HEK293T (cell line): ENCODE results near the gene PLXNA2.

Source experiments
- CTCF ChIA-PET: fragments of 350-600 bp; formaldehyde crosslinking; extraction: SDS; loops from one replicate; lab custom pipeline; 2021; ENCODE audit warnings: antibody characterized with exemption, inconsistent platforms; lab: Yijun Ruan, JAX
- POLR2A ChIA-PET: fragments of 350-600 bp; formaldehyde crosslinking; extraction: SDS; loops from one replicate; lab custom pipeline; 2020; ENCODE audit warnings: antibody characterized with exemption, inconsistent platforms; lab: Yijun Ruan, JAX
- DNase-seq: peaks from one replicate; pipeline ENCODE4 v3.0.0; 2012; ENCODE audit warnings: mixed read lengths; ENCODE audit errors: extremely low spot score
- ARNT ChIP-seq: fragments of 450-650 bp; IDR thresholded peaks from 2 replicates; pipeline ENCODE4 v1.6.1; 2017; ENCODE audit warnings: mild to moderate bottlenecking
- BHLHE40 ChIP-seq: fragments of 450-650 bp; IDR thresholded peaks from 2 replicates; pipeline ENCODE4 v1.6.1; 2016; ENCODE audit warnings: mild to moderate bottlenecking, moderate library complexity, borderline replicate concordance
- CTBP1 ChIP-seq: fragments of 450-650 bp; IDR thresholded peaks from 2 replicates; pipeline ENCODE4 v1.6.1; 2016; ENCODE audit warnings: borderline replicate concordance
- ELF4 ChIP-seq: fragments of 450-650 bp; IDR thresholded peaks from 2 replicates; pipeline ENCODE4 v1.6.1; 2017; ENCODE audit warnings: antibody characterized with exemption
- FOXA1 ChIP-seq: fragments of 450-650 bp; IDR thresholded peaks from 2 replicates; pipeline ENCODE4 v1.6.1; 2016; ENCODE audit warnings: mild to moderate bottlenecking
- FOXK2 ChIP-seq: fragments of 450-650 bp; IDR thresholded peaks from 2 replicates; pipeline ENCODE4 v1.6.1; 2016; ENCODE audit warnings: mild to moderate bottlenecking
- FOXM1 ChIP-seq: fragments of 450-650 bp; IDR thresholded peaks from 2 replicates; pipeline ENCODE4 v1.6.1; 2017; ENCODE audit warnings: mild to moderate bottlenecking, borderline replicate concordance
- HDGF ChIP-seq: fragments of 450-650 bp; IDR thresholded peaks from 2 replicates; pipeline ENCODE4 v1.6.1; 2017; ENCODE audit warnings: antibody characterized with exemption, borderline replicate concordance
- L3MBTL2 ChIP-seq: fragments of 450-650 bp; conservative IDR thresholded peaks from 2 replicates; pipeline ENCODE4 v1.6.1; 2016; ENCODE audit warnings: mild to moderate bottlenecking
- LEF1 ChIP-seq: fragments of 450-650 bp; IDR thresholded peaks from 2 replicates; pipeline ENCODE4 v1.6.1; 2017; ENCODE audit warnings: mild to moderate bottlenecking, borderline replicate concordance
- NFRKB ChIP-seq: fragments of 450-650 bp; IDR thresholded peaks from 2 replicates; pipeline ENCODE4 v1.6.1; 2016; ENCODE audit warnings: mild to moderate bottlenecking, moderate library complexity
- PKNOX1 ChIP-seq: fragments of 450-650 bp; IDR thresholded peaks from 2 replicates; pipeline ENCODE4 v1.6.1; 2016
- SP1 ChIP-seq: fragments of 450-650 bp; IDR thresholded peaks from 2 replicates; pipeline ENCODE4 v1.6.1; 2017
- SUZ12 ChIP-seq: fragments of 450-650 bp; IDR thresholded peaks from 2 replicates; pipeline ENCODE4 v1.6.1; 2016; ENCODE audit warnings: mild to moderate bottlenecking
- TARDBP ChIP-seq: fragments of 450-650 bp; IDR thresholded peaks from 2 replicates; pipeline ENCODE4 v1.6.1; 2016
- ZNF384 ChIP-seq: fragments of 450-650 bp; IDR thresholded peaks from 2 replicates; pipeline ENCODE4 v1.6.1; 2016

The PLXNA2 gene

GRCh38 chr1:207999972-208000371, 244.2 kb downstream of the PLXNA2 start:
- ChIA-PET POLR2A (no interaction called here), CTCF (no interaction called here)
- DNase-seq = no peak
- no peak for TF ChIP-seq PKNOX1

DNA sequence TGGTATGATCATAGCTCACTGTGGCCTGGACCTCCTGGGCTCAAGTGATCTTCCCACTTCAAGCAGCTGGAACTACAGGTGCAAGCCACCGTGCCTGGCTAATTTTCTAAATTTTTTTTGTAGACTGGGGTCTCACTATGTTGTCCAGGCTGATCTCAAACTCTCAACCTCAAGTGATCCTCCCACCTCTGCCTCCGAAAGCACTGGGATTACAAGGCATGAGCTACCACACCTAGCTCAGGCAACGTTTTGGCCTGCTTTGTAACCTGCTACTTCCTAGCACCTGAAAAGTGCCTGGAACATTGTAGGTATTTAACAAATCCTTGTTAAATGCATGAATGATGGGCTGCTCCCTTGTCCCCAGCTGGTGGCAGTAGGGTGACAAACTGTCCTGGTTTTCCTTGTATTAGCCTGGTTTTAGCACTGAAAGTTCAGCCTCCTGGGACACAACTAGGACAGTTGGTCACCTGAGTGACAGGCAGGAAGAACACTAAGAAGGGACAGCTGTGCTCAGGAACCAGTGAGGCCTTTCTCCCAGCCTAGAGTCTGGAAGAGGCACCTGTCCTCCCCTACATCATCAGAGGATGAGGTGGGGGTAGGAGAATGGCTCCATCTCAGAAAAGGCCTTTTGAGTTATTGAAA, 244.8 kb downstream of the PLXNA2 start:
- CTCF ChIA-PET = interaction anchor here (0.9 kb wide), 1 partner anchor 207 kb away, joined by 3 read pairs; no protein-coding TSS in a partner anchor
- TF ChIP-seq PKNOX1 (no peak), FOXK2 (no peak), SUZ12 (no peak), ARNT (no peak), BHLHE40 (no peak), NFRKB (no peak), LEF1 (no peak), HDGF (no peak), TARDBP (no peak), FOXA1 (no peak), ELF4 (no peak), SP1 (no peak)

DNA sequence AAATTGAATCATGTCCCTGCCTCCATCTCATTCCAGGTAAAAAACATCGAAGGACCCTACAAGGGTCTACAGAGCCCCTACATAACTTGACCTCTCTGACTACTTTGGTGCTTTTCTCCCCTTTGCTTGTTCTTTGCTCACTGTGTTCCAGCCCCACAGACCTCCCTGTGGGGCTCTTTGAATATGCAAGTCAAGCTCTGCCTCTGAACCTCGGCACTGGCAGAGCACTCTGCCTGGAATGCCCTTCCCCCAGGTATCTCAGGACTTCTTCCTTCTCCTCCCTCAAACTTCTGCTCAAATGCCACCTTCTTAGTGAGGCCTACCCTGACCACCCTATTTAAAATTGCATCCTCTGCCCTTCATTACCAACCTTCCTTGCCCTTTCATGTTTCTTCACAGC, 245.5 kb downstream of the PLXNA2 start:
- TF ChIP-seq NFRKB (no peak), ZNF384 (no peak), CTBP1 (no peak), HDGF (no peak), LEF1 (no peak), ARNT (no peak), ELF4 (no peak), SP1 (no peak), FOXK2 (no peak), PKNOX1 (no peak), BHLHE40 (no peak), L3MBTL2 (no peak), TARDBP (no peak), SUZ12 (no peak), FOXM1 (no peak), FOXA1 (no peak)
- CTCF ChIA-PET = interaction anchor here (0.9 to 1.5 kb wide), 9 partner anchors 9 to 240 kb away, joined by 3 to 11 read pairs (median 5); no protein-coding TSS in a partner anchor
- POLR2A ChIA-PET = no interaction called here
- no peak for DNase-seq

More for the DNA sequence above, 244.8 kb downstream of the PLXNA2 start:
- POLR2A ChIA-PET = no interaction called here
- no peak for DNase-seq

- ChIA-PET CTCF (interaction anchor here (0.5 to 1.5 kb wide), 13 partner anchors 10 to 500 kb away, joined by 3 to 11 read pairs (median 4); no protein-coding TSS in a partner anchor), POLR2A (no interaction called here)
- peak; percentile 84 for DNase-seq
- TF ChIP-seq FOXK2 = no peak
- no peak for TF ChIP-seq SP1
Measured at GRCh38 chr1:207997486-207998268, 246.5 kb downstream of the PLXNA2 start.

GRCh38 chr1:207996636-207997035, 247.5 kb downstream of the PLXNA2 start:
- TF ChIP-seq ZNF384 (no peak), CTBP1 (no peak), SP1 (no peak), NFRKB (no peak), TARDBP (no peak)
- ChIA-PET POLR2A (no interaction called here), CTCF (no interaction called here)
- DNase-seq = no peak

GRCh38 chr1:207995576-207995975, 248.6 kb downstream of the PLXNA2 start:
- TF ChIP-seq ELF4 (no peak), FOXM1 (no peak), LEF1 (no peak), FOXA1 (no peak), PKNOX1 (no peak), ZNF384 (no peak), NFRKB (no peak), L3MBTL2 (no peak), ARNT (no peak), SP1 (no peak), SUZ12 (no peak), HDGF (no peak), FOXK2 (no peak), BHLHE40 (no peak)
- no peak for DNase-seq
- CTCF ChIA-PET = interaction anchor here (1.0 to 1.1 kb wide), 2 partner anchors 27 to 99 kb away, joined by 3 to 5 read pairs; no protein-coding TSS in a partner anchor
- POLR2A ChIA-PET = no interaction called here
